HG03354 (cell line): ENCODE results near the gene TERT.
"Not testable (repeated sequence)": the region's sequence is repeated elsewhere in the genome, so short reads cannot be mapped to it uniquely, and the experiment has no call there.

Experiments
- ATAC-seq: cut with Tn5 transposase; IDR thresholded peaks from one replicate; pipeline ENCODE4 v1.9.1; 2021; ENCODE audit warnings: mild to moderate bottlenecking; ENCODE audit not compliant: unreplicated experiment, poor library complexity, severe bottlenecking

Gene TERT

GRCh38 chr5:1294835-1295649, at the start of gene TERT:
TERT (minus strand) TSS chr5:1295068; CDS start chr5:1294989, 79 bp downstream.
- no peak for ATAC-seq

DNA sequence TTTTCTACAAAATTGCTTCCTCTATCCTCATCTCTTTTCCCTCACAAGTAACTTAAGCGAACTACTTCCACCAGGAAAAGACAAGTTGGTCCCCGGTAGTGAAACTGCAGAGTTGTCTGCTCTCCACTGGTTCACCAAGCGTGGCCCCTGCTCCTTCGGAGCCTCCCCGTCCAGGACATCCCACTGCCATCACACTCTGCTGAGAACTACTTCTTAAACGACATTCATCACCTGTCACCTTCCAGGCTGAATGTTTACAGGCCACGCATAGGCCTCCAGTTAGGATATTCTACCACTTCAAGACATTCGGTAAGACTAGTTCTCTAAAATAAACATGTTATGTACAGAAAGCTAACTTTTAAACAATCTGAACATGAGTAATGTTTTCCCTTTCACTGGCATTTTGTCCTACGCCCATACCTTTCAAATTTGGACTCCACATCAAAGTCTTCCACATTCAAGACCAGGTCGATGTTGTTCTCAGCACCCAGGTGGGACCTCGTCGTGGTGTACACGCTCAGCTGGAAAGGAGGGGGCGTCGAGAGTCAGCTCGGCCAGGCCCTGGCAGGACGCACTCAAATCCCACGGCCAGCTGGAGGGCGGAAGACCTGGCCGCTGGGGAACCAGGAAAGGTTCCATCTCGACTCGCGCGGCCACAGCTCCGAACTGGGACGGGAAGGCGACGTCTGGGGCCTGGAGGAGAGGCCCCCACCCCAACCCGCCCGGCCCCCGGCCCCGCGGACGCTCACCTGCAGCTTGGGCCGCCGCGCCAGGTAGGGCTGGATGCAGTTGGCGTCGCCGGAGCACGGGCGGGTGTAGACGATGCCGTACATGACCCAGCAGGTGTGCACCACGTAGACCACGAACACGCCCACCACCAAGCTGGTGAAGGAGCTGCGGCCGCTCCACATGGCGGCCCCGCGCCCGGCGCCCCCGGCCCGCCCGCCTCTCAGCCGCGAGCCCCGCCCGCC, 49.3 kb upstream of the TERT start:
- ATAC-seq: peak; percentile 31

- ATAC-seq: no peak
Measured at GRCh38 chr5:1343315-1343751, 48.5 kb upstream of the TERT start.

DNA sequence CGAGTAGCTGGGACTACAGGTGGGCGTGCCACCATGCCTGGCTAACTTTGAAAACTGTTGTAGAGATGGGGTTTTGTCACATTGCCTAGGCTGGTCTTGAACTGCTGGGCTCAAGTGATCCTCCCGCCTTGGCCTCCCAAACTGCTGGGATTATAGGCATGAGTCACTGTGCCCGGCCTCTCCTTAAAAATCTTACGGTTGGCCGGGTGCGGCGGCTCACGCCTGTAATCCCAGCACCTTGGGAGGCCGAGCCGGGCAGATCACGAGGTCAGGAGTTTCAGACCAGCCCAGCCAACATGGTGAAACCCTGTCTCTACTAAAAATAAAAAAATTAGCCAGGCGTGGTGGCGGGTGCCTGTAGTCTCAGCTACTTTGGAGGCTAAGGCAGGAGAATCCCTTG, 47.8 kb upstream of the TERT start:
- not testable (repeated sequence) for ATAC-seq

- no peak for ATAC-seq
Measured at GRCh38 chr5:1342268-1342667, 47.4 kb upstream of the TERT start.

DNA sequence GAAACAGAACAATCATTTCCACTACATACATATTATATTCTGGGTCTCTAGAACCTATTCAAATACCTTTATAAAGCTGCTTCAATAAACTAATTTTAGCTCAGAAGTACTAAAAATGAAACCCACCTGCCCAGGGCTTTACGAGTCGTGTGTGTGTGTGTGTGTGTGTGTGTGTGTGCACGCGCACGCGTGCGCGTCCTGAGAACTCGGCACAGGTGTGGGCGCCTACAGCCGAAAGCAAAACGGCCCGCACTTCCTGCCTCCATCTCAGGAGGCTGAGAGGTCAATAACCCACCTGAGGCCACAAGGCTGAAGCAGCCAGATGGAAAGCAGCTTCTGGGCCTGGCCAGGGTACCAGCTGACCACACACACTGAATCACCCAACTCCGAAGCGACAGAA, 47.0 kb upstream of the TERT start:
- ATAC-seq: no peak

GRCh38 chr5:1339818-1340210, 44.9 kb upstream of the TERT start:
- ATAC-seq: not testable (repeated sequence)

- not testable (repeated sequence) for ATAC-seq
Measured at GRCh38 chr5:1339139-1339817, 44.4 kb upstream of the TERT start.

DNA sequence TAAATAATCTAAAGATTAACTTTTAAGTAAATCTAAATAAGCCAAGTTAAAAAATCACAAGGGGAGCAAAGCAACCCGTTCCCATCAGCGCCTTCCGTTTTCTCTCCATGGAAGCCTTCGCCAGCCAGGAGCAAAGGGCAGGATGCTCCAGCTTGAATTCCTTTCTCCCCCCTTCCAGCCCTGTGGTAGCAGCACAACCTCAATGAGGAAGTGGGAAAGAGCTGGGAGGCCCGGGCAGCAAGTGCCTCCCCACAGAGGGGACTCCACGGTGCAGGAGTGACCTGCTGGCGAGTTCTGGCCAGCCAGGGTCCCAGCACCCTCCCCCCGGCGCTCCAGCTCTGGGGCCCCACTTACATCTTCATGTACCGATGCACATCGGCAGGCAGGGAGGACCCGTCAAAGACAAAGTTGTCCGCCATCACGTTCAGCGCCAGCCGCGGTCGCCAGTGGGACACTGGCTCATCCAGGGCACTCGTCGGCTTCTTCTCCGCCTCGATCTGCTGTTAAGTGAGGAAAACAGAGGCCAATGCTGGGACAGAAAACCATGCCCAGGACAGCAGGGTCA, 43.7 kb upstream of the TERT start:
- no peak for ATAC-seq

GRCh38 chr5:1338196-1338490, 43.3 kb upstream of the TERT start:
- no peak for ATAC-seq

DNA sequence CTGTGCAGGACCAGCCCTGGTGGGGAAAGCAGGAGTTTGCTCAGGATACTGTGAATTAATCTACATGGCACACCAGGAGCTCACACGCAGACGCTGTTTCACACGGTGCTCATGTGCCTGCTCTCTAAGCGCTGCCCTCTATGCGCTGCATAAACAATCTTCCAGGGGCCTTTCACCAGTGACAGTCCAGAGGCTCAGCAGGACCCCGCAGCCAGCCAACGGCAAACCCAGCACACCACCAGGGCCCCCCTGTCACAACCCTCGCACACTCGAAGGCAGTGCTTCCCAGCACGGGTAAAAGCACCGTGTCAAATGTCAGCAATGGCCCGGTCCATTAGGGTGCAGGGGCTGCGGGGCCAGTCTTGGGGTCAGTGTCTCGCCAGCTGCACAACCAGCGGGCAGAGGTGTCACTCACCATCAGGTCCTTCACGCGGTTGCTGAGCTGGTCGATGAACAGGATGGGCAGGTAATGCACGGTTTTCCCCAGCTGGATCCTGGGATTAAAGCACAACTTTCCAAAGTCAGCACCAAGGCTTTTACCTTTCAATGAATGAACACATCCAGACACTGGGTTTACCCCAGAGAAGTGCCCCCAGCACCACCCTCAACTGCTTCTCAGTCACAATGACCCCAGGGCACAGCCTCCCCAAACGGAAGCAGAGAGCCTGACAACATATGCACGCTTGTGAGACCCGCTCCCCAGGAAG, 42.8 kb upstream of the TERT start:
- ATAC-seq: no peak

DNA sequence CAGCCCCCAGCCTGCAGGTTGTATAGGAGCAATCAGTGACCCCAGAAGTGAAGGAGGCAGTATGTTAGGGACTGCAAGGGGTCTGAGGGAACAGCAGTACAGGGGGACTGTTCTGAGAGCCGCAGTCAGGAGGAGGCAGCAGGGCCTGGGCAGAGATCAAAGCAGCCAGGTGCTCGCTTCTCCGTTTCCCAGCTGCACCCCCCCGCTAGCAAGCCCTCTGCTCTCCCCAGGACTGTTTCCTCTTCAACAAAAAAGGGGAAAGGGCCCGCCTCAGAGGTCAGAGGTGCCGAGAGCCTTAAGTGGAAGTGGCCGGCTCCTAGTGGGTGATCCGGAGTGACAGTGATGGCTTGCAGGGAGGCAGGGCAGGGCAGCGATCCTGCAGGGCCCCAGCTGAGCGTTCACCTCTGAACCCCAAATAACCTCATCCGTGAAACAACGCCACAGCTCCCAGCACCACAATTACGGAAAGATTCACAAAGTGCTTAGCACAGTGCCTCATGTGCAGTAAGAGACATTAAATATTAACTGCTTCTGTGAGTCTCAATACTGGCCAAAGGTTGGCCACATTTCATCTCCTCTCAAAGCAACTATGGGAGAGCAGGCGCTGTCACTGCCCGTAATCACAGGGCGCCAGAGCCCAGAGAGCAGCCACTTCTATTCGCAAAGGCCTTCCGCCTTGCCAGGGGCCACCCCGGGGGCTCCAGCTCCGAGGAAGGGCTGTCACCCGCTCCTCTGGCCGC, 42.1 kb upstream of the TERT start:
- no peak for ATAC-seq

DNA sequence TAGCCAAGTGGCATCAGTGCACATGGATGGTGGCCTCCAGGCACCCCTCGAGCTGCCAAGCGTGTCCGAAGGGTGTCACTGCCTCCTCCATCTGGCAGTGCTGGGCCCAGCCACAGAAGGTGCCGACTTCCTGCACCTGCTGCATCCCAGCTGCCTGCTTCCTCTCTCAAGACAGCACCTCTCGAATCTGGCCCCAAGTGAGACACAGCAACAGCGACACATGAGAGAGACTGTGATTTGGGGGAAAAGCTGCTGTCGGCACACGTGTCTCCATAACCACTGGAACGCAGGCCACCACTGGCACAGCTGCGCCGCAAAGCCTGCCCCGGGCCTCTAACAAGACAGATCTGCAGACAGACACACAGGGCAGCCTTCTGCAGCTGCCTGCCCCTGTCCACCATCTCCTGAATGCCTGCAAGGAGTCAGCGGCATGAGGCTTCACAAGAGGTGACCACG, 41.3 kb upstream of the TERT start:
- ATAC-seq: no peak

DNA sequence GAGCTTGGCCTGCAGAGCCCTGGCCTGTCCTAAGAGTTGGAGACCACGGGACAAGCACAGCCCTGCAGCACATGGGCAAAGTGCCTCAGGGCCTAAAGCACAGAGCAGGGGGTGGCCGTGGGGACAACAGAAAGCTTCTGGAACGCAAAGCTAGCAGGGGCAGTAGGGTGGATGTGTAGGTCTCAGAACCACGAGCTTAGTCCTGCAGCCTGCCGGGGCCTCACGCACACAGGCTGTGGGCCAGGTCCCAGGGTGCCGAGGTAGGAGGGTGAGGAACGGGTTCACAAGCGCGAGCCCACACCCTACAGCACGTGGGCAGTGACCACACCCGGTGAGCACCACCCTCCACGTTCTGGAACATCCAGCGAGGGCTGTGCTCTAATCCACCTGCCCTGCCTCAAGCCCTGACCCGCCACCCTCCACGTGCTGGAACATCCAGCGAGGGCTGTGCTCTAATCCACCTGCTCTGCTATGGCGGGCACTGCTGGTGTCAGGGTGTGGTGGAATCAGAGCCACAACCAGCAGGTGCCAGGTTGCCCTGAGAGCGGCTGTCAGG, 40.8 kb upstream of the TERT start:
- ATAC-seq: no peak

- no peak for ATAC-seq
Measured at GRCh38 chr5:1334831-1335539, 40.1 kb upstream of the TERT start.

GRCh38 chr5:1333986-1334385, 39.1 kb upstream of the TERT start:
- no peak for ATAC-seq

GRCh38 chr5:1333286-1333685, 38.4 kb upstream of the TERT start:
- not testable (repeated sequence) for ATAC-seq
